ENCODE results near the gene PSEN1.

PSEN1 gene

DNA sequence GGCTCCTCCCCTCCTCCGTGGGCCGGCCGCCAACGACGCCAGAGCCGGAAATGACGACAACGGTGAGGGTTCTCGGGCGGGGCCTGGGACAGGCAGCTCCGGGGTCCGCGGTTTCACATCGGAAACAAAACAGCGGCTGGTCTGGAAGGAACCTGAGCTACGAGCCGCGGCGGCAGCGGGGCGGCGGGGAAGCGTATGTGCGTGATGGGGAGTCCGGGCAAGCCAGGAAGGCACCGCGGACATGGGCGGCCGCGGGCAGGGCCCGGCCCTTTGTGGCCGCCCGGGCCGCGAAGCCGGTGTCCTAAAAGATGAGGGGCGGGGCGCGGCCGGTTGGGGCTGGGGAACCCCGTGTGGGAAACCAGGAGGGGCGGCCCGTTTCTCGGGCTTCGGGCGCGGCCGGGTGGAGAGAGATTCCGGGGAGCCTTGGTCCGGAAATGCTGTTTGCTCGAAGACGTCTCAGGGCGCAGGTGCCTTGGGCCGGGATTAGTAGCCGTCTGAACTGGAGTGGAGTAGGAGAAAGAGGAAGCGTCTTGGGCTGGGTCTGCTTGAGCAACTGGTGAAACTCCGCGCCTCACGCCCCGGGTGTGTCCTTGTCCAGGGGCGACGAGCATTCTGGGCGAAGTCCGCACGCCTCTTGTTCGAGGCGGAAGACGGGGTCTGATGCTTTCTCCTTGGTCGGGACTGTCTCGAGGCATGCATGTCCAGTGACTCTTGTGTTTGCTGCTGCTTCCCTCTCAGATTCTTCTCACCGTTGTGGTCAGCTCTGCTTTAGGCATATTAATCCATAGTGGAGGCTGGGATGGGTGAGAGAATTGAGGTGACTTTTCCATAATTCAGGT lies at the start of gene PSEN1:
PSEN1 (plus strand) TSS at position 121 of the 839 bp plus-strand sequence. CDS start 11,513 bp downstream, outside the sequence.
- DNase-seq = peak; percentile 98

DNA sequence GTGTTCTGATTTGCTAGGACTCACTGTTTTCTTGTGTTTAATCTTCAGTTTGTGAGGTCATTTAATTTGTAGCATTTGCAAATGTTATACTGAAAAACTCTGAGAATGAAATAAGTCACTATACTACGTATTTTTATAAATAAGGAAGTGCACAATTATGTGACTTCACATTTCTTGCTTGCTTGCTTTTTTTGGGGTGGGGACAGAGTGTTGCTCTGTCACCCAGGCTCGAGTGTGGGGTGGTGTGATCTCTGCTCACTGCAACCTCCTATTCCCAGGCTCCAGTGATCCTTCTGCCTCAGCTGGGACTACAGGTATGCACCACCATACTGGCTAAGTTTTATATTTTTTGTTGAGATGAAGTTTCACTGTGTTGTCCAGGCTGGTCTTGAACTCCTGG lies 45.3 kb upstream of the PSEN1 start:
- DNase-seq = no peak

DNA sequence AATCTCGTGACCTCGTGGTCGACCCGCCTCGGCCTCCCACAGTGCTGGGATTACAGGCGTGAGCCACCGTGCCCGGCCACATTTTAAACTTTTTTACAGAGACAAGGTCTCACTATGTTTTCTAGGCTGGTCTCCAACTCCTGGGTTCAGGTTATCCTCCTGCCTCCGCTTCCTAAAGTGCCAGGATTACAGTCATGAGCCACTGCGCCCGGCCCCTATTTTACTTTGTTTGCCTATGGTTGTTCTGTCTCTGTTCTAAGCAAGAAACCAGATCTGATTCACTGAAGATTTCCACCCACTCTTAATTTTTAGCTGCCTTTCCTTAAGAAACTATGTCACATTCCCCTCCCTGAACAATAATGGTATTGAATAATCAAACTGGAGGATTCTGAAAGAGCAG lies 38.9 kb upstream of the PSEN1 start:
- DNase-seq = no peak

DNA sequence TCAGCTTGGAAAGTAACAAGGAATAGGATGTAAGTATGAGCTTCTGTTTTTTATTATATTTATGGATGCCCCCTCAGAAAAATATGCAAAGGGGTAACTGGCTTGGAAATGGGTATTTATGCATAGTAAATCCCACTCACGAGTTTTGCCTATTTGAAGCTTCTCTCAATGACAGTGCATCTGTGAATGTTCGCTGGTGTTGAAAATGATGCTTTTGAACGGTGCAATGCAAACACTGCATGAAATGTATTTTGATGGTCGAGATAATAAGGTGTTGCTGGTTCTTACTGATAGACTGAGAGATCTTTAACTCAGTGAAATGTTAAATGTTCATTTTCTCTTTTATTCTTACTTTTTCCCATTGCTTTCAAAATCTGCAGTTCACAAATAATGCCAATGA lies 36.0 kb upstream of the PSEN1 start:
- DNase-seq = no peak

DNA sequence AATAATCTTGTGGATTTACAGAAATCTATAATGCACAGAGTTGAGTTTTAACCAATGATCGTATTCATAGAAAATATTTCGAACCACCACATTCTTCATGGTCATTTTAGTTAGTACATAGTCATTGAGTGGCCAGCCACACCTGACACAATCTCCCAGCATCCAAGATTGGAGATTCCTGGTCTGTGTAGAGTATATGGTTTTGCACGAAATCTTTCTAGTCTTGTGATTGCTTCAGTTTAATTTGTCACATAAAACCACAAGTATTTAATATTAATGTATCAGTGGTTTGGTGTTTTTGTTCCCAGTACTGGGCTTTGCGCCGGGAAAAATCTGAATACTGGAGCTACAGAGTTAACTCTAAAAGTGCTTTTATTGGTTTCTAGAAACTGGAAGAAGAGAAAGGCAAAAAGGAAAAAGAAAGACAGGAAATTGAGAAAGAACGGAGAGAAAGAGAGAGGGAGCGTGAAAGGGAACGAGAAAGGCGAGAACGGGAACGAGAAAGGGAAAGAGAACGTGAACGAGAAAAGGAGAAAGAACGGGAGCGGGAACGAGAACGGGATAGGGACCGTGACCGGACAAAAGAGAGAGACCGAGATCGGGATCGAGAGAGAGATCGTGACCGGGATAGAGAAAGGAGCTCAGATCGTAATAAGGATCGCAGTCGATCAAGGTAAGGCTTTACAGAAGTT lies 33.4 kb upstream of the PSEN1 start:
- DNase-seq = no peak

DNA sequence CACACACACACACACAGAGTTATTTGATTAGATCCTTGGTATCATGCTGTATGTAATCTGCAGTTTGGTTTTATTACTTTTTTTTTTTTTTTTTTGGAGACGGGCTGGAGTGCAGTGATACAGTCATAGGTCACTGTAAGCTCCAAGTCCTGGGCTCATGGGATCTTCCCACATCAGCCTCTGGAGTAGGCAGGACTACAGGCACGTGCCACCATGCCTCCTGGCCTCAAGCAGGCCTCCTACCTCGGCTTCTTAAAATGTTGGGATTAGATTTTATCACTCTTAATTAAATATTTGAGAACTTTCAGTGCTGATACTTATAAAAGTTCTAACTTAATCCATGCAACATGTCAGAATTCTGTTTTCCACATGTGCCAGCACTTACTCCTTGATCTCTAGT lies 31.3 kb upstream of the PSEN1 start:
- DNase-seq = no peak

DNA sequence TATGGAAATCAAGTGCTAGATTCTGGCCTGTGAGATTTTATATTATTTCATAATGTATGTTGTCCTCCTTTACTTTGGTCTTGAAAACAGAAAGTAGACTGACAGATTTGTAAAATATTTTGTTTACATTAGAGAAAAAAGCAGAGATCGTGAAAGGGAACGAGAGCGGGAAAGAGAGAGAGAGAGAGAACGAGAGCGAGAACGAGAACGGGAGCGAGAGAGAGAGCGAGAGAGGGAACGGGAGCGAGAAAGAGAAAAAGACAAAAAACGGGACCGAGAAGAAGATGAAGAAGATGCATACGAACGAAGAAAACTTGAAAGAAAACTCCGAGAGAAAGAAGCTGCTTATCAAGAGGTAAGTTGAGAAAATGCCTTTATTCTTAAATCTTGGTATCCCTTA lies 30.6 kb upstream of the PSEN1 start:
- DNase-seq = no peak

DNA sequence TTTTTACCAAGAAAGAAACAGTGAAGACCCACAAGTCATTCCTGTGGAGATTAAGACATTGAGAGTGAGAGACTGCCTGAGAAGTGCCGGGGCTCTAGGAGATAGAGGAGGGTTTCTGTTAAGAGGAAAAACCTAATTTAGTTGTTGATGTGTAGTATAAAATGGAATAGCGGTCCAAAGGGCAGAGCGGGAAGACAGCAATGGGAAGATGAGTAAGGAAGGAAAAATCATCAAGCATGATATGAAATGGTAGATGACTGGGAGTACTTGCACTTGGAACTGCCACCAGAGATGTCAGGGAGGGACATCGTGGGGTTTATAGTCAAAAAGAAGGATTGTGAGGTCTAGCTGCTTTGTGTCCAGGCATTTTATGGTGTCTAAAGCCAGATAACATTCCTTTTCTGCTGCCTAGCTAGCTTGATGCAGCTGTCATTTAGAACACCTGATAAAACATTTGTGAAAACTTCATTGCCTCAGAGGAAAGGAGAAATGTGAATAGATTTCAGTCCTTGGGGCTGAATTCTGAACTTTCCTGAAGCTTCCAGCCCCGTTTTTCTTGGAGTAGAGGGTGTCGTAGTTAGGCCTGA lies 20.1 kb upstream of the PSEN1 start:
- DNase-seq = no peak

DNA sequence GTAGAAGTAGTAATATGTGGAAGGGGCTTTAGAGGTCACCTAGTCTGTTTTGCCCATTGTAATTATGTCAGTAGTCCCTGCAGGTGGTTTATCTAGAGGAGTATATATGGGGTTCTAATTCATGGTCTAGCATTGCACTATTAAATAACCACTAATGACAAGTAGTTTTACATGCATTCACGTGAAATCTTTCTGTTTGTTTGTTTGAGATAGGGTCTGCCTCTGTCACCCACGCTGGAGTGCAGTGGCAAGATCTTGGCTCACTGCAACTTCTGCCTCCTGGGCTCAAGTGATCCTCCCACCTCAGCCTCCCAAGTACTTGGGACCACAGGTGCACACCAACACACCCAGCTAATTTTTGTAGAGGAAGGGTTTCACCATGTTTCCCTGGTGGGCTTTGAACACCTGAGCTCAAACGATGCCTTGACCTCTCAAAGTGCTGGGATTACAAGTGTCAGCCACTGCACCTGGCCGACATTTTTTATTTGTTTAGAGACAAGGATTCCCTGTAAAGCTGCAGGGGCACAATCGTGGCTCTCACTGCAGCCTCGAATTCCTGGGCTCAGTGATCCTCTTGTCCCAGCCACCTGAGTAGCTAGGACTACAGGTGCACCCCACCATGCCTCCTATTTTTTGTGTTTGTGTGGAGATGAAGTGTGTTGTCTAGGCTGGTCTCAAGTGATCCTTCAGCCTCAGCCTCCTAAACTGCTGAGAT lies 12.0 kb upstream of the PSEN1 start:
- DNase-seq = no peak

DNA sequence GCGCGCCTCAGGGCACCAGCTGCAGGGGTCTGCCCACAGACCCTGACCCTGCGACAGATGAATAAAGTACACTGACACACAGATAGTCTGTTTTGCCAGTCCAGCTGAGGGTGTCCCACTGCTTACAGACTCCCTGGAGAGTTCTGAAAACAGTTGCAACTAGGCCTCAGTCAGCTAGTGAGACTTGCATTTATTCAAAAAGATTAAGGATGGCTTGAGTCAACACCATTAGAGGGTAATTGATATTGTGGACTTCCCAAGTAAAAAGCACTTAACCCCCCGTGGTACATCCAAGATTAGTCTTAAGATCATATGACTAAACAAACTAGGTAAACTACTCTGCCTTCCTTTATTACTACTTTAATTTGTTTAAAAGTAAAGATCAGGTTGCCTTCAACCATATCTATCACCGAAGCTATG lies 11.1 kb upstream of the PSEN1 start:
- DNase-seq = no peak

DNA sequence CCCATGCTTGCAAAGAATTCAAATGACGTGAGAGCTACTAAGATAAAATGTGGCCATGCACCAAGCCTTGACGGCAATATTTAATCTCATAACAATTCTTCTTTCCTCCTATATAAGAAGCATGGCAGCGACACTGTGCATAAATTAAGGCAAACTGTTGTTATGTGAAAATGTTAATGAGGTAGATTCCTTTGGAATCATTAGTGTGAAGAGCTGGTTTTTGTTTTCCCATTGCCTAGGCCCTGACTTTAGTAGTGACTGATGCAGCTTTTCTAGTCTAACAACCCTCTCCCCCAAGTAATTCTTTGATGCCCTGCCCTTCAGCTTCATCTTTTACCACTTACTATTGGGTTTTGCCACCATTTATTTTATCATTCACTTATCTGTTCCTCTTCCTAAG lies 10.6 kb upstream of the PSEN1 start:
- no peak for DNase-seq

DNA sequence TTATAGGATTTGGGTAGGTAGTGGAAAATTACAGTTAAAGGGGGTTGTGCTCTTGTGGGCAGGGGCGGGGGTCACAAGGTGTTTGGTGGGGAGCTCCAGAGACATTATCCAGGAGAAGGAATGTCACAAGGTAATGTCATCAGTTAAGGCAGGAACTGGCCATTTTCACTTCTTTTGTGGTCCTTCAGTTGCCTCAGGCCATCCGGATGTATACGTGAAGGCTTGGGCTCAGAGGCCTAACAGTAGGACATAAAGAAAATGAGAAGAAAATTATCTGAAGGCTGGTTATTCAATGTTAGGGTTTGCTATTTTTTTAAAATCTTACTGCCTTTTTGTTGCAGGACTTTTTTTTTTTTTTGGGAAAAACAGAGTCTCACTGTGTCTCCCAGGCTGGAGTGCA lies 2.5 kb upstream of the PSEN1 start:
- no peak for DNase-seq

DNA sequence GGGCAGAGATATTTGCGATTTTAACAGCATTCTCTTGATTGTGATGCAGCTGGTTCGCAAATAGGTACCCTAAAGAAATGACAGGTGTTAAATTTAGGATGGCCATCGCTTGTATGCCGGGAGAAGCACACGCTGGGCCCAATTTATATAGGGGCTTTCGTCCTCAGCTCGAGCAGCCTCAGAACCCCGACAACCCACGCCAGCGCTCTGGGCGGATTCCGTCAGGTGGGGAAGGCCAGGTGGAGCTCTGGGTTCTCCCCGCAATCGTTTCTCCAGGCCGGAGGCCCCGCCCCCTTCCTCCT lies 271 bp upstream of the PSEN1 start:
- no peak for DNase-seq

DNA sequence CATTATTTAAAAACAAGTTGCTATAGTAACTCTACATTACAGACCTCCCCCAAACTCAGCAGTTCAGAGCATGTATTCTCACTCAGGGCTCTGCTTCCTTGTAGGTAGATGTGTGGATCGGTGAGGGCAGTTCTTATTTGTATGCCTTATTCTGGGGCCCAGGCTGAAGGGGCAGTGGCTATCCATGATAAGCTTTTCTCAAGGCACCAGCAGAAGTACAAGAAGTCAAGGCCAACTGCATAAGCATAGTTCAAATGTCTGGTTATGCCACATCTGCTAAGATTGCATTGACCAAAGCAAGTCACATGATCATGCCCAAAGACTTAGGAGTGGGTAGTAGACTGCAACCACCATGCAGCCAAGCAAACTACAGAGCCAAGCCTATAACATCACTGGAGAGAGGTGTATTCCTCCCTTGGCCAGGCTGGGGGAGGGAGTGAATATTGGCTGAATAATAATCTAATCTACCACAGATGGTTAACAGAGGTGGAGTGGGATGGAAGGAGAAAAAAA lies 4.6 kb downstream of the PSEN1 start:
- DNase-seq = no peak

DNA sequence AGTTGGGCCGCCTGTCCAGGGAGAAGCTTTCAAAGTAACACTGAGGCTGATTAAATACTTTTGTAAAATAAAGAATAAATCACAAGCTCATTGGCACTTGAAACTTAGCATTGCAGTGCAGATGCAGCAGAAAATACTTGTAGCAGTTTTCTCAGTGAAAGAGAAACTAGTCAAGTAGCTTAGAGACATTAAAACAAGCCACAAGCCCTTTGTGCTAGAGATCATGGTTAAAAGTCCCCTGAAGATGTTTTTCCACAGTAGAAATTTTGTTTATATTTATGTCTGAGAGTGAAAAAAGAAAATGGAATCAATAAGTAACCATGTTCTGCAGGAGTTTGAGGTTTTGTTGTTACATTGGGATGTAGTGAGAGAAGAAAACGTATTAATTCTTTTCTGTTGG lies 5.9 kb downstream of the PSEN1 start:
- no peak for DNase-seq

DNA sequence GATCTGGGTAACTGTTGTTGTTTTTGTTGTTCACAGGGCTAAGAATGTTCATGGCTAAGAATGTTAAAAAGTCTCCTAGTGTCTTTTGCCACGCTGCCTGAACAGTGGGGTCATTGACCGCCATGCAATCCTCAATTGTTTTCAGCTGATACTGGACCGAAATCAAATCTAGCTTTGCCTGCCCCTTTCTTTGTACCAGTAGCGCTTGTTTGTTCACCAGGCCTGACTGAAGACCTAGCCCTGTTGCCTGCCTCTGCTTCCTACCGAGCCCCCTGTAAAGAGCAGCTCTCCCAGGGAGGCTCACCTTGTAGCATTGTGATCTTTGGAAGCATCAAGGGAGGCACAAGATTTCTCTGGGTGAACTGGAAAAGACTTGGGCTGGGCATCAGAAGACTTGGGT lies 6.7 kb downstream of the PSEN1 start:
- DNase-seq = no peak

DNA sequence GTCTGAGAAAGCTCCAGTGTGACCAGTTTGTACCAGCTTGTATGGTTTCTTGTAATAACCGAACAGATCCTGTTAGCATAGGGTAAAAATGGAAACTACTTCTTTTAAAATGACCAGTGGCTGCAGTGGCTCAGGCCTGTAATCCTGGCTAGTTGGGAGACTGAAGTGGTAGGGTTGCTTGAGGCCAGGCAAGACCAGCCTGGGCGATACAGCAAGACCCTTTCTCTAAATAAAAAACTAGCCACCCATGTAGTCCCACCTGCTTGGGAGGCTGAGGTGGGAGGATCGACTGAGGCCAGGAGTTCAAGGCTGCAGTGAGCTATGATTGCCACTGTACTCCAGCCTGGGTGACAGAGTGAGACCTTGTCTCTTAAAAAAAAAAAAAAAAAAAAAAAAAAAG lies 7.3 kb downstream of the PSEN1 start:
- no peak for DNase-seq

DNA sequence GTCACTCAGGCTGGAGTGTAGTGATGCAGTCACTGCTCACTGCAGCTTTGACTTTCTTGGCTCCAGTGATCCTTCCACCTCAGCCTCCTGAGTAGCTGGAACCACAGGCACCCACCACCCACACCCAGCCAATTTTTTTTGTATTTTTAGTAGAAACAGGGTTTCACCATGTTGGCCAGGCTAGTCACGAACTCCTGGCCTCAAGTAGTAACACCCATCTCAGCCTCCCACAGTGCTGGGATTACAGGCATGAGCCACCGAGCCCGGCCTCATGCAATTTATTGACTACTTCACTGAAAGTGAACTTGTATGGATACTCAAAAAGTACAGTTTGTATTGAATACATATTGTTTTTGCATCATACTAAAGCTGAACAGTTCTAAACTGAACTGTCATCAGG lies 9.1 kb downstream of the PSEN1 start:
- no peak for DNase-seq

DNA sequence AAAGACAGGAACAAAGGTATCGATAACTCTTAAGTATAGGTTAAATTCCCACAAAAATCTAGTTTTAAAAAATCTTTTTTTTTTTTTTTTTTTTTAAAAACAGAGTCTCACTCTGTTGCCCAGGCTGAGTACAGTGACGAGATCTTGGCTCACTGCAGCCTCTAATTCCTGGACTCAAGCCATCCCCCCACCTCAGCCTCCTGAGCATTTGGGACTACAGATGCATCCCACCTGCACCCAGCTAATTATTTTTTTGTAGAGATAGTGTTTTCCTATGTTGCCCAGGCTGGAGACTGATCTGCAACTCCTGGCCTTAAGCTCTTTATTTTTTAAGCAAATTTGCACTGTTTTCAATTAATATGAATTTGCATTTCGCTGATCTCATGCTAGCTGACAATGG lies 9.8 kb downstream of the PSEN1 start:
- DNase-seq = no peak

DNA sequence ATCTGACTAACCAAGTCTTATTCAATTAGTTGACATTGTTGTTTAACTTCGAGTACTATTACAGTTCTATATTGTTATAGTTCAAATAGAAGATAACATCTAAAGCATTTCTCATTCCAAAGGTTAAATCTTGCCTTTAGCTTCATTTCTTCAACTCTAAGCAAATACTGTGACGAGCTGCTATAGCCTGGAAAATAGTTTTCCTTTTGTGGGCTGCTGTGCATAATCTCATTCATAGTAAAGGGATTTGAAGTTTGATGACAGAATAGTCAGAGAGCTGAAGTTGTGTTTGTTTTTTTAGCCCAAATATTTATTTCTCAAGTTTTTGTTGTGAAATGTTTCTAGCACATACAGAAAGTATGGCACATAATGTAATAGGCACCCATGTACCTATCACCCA lies 13.4 kb downstream of the PSEN1 start:
- no peak for DNase-seq

DNA sequence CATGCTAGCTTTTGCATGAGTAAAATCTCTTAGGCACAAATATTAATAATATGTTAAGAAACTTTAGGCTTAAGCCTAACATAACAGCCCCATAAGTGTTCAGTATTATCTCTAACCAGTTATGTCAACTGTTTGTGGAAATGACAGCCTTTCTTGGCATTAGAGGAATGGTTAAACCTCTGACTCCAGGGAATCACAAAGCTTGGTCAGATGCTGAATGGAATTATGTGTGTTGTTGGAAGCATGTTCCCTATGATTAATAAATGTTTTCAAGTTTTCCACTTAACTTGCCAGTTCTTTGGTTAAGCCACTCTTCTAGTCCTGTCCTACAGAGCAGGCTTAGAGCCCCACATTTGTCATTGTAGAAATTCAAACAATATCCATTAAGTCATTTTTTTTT lies 17.0 kb downstream of the PSEN1 start:
- DNase-seq = no peak

DNA sequence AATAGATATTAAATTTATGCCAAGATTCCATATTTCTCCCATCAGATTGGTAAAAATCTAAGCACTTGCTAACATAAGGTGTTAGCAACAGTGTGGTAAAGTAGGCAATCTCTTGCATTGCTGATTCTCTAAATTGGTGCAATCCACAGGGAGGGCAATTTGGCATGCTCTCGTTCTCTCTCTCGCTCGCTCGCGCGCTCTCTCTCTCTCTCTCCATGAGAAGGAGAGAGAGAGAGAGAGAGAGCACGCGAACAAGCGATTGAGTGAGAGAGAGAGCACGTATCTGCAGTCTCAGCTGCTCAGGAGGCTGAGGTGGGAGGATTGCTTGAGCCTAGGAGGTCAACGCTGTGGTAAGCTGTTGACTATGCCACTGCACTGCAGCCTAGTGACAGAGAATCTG lies 25.9 kb downstream of the PSEN1 start:
- no peak for DNase-seq

DNA sequence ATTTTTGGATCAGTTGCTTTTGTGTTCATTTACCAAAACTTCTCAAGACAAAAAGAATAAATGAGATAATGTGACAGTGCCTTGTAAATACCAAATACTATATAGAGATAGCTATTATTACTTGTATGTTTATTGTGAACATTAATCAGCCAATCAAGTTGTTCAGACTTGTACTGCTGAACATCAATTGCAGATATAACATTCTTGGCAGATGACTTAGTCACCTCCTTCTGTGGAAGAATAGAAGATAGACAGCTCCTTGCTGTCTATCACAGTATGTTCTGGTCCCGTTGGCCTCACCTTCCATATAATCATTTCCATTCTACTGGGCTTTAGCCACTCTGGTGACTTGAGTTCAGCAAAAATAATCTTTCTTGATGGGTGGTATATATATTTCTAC lies 30.1 kb downstream of the PSEN1 start:
- DNase-seq = no peak

DNA sequence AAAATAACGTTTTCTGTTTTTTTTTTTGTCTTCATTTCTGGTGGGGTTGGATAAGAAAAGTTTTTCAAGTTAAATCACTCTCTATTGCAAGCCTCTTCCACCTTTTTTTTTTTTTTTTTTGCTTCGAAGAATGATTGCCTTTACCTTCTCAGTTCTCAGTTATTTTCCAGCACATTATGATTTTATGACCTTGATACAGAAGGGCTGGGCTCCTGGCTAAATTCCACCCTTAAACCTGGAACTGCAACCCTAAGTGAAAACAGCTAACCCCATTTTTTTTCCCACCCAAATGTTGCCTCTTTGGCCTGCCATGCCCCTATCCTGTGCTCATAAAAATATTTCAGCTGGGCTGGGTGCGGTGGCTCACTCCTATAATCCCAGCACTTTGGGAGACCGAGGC lies 31.4 kb downstream of the PSEN1 start:
- DNase-seq = no peak

Data from eye (tissue), 1 donor.